GM21825 (cell line): ENCODE results near the gene GREB1.

ENCODE experiments used
- ATAC-seq: cut with Tn5 transposase; IDR thresholded peaks from one replicate; pipeline ENCODE4 v1.9.1; 2021; ENCODE audit warnings: mild to moderate bottlenecking, moderate library complexity; ENCODE audit not compliant: unreplicated experiment

The GREB1 gene

DNA sequence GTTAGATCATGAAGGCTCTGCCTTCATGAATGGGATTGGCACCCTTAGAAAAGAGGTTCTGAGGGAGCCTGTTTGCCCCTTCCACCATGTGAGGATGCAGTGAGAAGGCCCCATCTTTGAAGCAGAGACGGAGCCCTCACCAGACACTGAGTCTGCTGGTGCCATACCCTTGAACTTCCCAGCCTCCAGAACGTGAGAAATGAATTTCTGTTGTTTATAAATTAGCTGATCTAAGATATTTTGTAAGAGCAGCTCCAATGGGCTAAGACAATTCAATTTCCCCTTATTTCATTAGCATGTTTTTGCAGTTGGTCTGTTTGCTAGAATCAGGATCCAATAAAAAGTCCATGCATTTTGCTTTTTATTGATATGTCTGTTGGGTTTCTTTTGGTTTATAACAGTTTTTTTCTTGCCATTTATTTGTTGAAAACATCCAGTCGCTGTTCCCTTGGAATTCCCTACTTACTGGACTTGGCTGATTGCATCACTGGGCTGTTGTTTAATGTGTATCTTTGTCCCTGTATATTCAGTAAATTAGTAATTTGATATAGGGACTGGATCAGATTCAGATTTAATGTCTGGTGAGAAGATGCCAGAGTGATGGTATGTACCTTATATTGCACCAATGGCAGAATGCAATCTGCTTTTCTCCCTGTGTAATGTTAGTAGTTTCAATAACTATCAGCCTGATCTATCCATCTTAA, 24.0 kb upstream of the GREB1 start:
- ATAC-seq, result no peak

DNA sequence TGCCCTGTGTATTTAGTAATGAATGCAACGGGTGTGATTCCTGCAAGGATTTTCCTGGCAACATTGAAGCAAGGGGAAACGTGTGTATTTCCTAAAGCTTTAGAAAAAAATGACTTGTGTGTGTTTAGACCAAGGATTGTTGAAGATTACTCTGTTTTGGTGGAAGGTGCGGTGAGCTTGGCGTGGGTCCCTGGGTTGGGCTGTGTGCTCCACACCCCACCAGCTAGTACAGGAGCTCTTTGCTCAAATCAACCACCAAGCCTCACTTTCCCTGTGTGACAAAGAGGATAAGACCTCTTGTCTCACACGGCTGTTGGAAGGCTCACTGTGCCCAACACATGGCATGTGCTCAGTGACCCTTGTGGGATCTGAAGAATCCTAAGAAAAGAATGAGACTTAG, 21.4 kb upstream of the GREB1 start:
- no peak for ATAC-seq

DNA sequence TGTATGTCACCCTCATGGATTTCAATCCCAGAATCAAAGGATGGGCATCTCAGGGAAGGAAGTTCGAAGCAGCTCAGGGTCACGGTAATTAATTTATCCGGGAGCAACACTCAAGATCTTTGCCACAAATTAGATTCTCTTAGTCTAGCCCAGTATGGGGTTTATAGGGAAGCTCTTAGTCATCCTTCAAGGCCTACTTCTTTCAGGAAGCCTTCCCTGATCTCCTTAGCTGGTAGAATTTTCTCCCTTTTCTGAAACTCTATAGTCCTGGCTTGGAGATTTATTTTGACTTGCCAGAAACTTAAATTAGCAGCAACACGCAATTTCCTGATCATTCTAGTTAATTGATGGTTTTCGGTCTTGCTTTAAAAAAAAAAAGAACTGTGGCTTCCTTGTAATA, 20.5 kb upstream of the GREB1 start:
- no peak for ATAC-seq

DNA sequence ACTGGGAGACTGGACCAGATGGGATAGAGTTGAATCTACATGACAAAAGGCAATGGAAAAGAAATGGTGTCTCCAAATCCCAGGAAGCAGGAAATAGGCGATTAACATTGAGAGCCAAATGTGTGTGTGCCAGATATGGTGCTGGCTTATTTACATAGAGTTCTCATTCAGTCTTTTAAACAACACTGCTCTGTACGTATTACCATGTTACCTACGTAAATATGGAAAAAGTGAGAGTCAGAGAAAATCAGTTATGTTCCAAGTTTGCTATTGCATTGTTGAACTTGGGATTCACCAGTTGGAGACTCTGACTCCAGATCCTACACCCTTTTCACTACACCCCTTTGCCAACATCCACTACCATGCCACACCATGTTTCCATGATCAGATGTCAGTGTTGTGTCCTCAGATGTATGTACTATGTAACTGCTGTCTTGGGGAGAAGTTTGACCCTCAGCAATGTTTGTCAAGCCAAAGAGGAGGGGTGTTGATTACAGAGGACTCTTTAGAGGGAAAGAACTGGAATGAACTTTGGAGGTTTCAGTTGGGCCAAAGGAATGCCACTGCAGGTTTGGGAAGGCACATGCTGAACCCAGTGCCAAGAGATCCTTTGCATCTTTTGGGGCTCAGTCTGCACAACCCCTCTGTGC, 19.6 kb upstream of the GREB1 start:
- ATAC-seq, result no peak

DNA sequence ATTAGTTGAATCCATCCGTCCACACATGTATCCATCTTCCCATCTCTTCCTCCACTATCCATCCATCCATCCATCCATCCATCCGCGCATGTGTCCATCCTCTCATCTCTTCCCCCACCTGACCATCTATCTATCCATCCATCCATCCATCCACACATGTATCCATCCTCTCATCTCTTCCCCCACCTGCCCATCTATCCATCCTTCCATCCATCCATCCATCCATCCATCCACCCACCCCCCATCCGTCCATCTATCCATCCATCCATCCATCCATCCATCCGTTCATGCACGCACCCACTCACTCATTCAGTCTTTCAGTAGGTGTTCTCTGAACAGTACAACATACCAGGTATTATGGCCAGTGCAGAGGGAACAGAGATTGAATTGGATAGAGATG, 18.9 kb upstream of the GREB1 start:
- ATAC-seq, result no peak

DNA sequence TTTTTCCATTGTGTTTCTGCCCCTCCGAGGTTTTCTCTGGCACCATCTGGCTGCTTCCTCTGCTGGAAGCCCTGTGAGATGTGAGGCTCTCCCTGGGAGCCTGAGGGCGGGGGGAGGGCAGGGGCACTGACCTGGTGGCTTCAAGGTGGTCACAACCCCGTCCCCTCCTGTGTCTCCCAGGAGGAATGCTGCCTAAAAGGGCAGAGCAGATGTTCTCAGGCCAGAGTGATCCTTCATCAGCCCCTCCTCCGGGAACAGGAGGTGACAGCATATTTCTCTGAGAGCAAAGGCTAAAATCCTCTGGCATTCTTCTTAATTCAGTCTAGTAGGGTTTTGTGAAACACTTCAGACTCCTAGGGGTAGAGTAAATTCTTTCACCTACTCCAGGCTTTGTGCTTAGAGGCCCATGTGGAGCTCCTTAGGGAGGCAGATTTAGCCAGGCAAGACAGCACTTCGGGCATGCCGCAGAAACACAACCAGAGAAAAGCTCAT, 18.3 kb upstream of the GREB1 start:
- ATAC-seq, result no peak

DNA sequence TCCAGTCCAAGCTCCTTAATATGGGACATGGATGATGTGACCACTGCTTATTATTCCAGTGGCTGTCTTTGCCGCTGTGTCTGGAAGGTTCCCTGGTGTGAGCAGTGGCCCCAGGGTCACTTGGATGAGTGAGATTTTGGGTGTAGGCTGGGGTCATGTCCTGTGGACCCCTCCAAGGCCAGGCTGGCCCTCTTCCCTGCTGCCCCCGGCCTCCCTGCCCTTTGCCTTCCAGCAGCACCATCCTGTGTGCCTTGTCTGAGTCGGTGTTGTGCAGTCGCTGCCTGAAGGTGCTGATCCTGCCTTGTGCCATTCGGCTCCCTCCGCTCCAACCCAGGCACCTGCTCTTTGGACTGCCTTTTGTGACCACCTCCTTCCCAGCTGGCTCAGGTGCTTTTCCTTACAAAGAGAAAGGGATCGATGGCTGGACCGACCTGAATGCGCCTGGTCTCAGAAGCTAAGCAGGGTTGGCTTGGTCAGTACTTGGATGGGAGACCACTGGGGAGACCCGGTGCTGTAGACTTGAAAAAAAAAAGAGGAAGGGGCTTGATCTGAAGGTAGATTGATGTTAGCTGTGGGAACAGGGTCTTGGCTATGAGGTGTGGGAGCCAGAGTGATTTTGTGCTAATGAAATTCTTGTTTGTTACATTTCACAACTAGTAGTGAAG, 16.7 kb upstream of the GREB1 start:
- ATAC-seq, result no peak

DNA sequence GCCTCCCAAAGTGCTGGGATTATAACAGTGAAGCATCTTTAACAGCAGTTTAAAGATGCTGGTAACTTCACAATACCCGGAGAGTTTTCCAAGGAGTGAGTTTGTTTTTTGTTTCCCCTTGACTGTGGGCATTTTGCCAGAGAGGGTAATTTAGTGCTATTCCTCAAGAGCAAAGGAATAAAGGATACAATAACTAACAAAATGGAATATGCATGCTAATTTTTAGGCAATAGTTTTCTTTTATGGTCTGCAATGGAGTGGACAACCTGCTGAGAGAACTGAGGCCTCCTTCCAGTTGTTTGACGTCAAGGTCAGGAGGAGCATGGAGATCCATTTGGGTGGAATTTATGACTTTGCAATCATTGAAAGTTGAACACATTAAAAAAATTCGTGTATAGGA, 15.9 kb upstream of the GREB1 start:
- ATAC-seq, result no peak

DNA sequence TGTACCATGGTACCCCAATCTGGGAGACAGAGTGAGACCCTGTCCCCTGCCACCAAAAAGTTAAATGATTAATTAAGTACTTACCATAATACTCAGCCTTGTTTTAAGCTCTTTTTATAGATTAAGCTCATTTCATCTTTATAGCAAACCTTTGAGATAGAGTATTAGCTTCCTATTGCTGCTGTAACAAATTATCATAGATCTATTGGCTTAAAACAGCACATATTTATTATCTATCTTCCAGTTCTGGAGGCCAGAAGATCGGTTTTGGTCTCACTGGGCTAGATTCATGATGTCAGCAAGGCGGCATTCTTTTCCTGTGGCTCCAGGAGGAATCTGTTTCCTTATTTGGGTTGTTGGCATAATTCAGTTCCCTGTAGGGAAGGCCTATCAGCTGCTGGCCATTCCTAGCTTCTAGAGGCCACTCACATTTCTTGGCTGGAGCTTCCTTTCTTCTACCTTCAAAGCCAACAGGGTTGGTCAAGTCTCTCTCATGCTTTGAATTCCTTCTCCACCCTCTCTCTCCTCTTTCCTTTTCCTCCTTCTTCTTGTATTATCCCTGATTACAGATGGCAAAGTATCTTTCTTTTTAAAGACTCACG, 13.7 kb upstream of the GREB1 start:
- ATAC-seq, result no peak

DNA sequence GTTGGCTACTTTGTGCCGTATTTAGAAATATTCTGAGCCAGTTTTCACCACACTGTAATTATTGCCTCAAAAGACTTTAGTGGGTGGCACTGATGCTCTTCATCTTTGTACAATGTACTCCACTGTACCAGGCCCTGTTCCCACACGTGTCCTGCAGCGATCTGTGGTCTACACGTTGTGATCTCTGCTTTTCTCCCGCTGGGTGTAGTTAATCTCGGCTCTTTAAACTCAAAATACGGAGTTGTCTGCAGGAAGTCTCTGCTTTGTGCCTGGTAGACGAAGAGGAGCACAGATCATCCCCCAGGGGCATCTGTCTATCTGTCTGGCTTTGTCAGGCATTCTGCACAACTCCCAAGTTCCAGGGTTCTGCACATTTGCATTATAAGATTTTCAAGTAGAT, 12.1 kb upstream of the GREB1 start:
- ATAC-seq, result no peak

DNA sequence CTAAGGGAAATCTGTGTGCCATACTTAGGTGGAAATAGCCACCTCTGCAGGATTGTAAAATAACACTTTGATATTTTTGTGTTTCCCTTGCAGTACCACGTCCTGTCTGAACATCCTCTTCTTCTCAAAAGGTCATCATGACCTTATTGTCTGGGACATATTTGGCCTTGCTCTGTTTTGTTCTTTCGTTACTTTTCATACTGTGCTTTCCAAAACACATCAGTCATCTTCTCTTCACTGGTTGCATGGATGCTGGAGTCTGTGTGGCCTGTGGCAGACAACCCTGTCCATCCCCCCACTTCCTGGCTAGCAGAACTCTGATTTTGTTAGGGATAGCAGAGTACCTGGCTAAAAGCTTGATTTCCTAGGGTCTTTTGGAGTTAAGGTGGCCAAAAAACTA, 9.4 kb upstream of the GREB1 start:
- no peak for ATAC-seq

DNA sequence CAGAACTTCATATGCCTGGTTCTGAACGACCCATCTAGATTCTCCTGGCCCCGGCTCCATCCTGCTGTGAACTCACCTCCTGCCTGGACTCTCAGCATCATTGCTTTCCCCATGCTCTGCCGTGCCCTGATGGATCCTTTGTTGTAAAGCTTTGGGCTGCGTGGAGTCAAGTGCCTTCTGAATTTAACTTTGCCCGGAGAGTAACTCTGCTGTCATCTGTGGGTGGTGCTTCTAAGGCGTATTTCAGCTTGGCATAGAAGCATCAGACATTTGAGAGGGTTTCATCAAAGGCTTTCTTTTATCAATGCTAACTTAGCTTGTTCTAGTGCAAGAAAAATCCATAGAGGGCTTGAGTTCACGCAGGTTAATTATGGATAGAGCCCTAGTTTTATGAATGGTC, 8.1 kb upstream of the GREB1 start:
- no peak for ATAC-seq

DNA sequence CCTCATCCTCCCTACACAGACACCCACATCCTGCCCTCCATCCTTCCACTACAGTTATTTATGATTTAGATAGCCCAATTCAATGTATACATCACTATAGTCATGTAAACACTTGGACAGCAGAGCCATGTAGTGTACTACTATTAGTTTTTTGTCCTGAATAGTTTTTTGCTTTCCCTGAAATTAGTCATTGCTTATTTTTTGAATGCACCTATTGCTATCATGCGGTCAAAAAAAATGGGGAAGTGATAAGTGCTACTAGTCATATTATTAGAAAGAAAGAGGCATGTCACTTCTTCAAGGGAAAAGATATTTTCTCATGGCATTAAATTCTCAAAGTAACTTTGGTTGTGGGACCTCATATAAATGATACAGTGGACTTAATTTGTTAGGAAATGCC, 6.8 kb upstream of the GREB1 start:
- no peak for ATAC-seq

DNA sequence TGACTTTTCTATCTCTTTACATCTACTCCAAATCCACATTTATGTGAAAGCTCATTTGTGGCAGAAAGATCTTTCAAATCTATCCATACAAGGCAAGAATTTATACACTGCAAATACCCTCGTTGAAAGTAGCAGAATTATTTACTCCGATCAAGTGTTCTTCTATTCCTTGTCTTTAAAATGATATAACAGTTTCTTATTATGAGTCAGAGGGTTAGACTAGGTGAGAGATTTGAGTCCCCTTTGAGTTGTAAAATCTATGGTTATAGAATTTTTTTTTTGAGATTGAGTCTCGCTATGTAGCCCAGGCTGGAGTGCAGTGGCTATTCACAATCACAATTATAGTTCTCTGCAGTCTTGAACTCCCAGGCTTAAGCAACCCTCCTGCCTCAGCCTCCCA, 5.6 kb upstream of the GREB1 start:
- no peak for ATAC-seq

DNA sequence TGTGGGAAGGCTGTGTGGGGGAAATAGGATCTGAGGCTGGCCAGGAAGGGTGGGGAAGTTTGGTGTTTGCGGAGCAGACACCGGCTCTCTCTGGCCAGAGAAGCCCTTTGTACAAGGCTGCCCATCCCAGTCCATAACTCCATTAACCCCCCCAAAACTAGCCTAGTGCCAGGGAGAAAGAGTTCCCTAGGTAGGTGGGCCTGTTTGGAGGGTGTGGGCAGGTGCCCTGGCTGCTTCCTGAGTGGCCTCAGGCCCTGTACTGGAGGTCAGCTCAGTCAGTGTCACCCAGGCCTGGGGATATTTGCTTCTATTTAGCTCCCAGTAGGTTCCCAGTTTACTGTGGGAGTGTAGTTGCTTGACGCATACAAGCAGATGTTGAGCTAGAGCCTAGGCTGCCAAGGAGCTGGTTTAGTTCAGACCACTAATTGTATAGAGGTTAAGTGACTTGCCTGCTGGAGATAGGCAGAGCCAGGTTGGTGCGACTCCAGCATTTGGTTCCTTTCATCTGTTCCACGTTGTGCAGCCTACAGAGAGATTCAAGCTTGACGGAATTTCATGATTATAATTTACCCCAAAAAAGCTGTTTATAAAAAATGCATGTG, 2.9 kb upstream of the GREB1 start:
- no peak for ATAC-seq

DNA sequence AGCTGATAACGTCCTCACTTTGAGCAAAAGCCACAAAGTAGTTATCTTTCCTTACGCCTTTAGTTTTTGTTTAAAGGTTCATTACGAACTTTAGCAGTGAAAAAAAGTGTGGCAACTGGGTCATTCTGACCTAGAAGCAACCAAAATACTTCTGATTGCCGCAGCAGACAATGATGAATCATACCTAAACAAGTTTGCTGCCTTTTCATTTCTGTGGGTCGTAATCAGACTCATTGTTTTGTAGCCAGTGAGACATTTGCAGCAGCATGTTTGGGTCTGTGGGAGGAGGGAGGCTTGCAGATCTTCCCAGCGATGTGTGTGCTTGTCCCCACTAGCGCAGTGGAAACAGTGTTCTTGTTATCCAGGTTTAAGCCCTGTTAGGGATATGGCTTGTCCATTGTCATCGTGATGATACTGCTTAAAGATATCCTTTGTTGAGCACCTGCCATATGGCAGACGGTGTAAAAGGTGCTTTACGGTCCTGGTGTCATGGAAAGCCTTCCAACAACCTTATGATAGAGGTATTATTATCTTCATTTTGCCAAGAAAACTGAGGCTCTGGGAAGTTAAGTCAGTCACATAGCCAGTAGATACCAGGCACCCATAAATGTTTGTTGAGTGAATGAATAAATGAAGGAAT, 1.3 kb upstream of the GREB1 start:
- ATAC-seq, result no peak

DNA sequence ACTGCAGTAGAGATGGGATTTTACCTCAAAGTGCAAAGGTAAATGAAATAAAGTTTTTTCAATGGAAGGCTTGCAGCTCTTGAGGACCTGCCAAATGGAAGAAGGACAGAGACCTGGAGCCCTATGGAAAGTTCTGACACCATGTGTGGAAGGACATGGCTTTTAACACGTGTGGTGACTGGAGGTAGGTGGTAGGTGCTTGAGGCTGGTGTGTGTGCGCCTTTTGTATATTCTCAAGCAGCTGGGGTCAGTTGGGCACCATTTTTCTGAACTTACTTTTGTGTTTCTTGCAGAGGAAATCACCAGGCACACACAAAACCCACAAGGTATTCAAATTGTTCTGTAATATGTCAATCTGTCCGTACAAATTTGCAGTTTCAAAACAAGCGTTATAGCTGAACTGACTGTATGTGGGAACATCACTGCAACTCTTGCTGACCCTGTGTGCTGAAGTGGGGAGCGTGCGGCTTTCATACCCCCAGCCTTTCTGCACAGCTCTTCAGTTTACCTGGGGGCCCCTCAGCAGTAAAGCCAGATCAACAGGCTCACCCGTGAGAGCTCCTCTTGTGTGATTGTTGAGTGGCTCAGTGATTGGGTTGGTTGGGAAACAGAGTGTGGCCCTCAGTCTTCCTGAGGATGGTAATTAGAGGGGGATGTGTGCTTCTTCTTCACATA, 363 bp downstream of the GREB1 start:
- no peak for ATAC-seq

DNA sequence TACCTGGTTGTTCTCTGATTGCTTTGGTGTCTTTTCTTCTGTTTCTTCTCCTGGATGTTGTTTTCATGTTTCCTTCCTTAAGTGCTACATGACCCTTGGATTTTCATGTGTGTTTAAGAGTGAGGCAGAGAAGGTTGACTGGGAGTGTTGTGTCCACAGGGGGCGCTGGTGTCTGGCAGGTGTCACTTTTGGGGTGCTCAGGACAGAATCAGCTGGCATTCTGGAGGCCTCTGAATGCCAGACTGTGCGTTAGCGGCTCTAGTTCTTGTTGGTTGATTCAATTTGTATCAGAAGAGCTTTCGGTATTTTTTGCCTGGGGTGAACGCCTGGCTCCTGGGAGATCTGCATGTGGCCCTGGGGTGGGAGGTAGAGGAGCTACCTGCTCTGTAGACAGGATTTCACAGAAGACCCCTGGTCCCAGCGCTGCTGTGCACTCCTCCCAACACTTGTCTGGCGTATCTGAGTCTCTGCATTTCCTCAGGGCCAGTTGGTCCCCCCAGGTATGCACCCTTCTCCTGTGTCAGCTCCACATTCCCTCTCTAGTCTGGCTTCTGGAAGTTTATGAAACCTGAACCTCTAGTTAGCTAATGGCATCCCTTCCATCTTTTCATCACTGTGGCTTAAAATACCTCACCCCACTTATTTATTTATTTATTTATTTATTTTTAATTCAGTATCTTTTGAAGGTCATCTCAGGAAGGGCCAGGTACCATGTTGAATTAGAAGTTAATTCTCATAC, 1.1 kb downstream of the GREB1 start:
- ATAC-seq, result no peak

DNA sequence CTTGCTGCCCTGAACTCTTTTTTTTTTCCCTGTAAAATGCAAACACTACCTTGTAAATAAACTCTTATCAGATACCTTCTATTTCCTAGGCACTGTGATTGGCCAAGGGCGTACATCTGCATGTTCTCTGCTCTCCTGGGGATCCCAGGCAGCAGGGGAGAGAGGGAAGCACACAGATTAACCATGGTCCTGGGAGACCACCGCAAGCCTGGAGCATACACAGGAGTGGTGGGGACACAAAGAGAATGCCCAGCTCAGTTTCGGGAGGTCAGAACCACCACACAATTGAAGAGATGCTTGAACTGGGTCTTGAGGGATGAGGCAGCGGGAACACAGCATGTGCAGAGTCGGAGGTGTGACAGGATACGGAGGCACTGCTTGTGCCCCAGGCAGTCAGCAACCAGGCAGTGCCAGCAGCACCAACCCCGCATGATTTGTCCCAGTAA, 2.1 kb downstream of the GREB1 start:
- no peak for ATAC-seq

DNA sequence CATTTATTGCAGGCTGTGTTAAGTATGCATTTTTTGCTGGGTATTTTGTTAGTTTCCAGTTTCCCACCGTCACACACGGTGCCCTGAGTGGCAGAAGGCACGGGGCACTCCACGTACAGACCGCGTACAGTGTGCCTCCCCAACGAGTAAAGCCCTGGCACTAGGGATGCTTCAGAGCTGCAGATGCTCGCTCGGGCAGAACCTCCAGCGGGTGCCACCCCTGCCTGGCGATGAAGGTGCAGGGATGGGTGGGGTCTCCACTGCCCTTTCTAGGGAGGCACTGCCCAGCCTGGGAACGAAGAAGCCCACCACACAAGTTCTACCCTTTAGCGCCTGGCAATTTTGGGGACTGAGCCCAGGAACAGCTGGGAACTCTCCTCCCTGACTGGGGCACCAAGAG, 4.1 kb downstream of the GREB1 start:
- no peak for ATAC-seq
